Measurements from ENCODE around the gene CSH2. TPM values are rescaled to one million over a fixed set of nuclear protein-coding genes. Genes with fewer than 3 reads are reported as not detected.
"Not testable (repeated sequence)": the region's sequence is repeated elsewhere in the genome, so short reads cannot be mapped to it uniquely, and the experiment has no call there.

The CSH2 gene
- polyA plus RNA-seq, 3 donors = 0.10 TPM; not detected in 2

DNA sequence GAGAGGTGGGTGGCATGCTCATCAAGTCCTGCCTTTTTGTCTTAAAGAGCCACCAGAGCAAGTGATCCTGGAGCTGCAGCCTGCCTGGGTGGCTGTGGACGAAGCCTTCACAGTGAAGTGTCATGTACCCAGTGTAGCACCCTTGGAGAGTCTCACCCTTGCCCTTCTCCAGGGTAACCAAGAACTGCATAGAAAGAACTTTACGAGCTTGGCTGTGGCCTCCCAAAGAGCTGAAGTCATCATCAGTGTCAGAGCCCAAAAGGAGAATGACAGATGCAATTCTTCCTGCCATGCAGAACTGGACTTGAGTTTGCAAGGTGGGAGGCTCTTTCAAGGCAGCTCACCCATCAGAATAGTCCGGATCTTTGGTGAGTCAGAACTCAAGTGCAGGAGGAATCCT lies 14.2 kb downstream of the CSH2 start:
- no peak for DNase-seq

DNA sequence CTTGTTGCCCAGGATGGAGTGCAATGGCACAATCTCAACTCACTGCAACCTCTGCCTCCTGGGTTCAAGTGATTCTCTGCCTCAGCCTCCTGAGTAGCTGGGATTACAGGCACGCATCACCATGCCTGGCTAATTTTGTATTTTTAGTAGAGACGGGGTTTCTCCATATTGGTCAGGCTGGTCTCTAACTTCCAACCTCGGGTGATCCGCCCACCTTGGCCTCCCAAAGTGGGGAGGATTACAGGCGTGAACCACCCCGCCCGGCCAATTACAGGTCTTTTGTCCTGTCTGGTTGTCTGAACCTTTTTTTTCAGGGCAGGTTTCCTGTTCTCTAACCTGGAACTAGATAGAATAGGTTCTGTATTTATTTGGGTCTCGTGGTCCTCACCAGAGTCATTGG lies 17.1 kb downstream of the CSH2 start:
- DNase-seq = not testable (repeated sequence)

DNA sequence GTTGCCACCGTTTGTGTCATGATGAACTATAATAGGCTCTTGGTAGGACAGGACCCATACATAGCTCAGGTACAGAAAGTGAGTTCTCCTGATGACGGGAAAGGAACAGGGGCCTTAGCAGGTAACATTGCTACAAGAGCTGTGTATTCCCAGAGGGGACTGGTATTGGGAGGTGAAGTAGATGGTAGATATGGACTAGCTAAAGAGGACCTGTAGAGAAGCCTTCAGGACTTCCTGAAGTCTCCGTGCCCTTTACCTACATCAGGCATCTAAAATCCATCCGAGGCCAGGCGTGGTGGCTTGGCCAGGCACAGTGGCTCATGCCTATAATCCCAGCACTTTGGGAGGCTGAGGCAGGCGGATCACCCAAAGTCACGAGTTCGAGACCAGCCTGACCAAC lies 18.3 kb downstream of the CSH2 start:
- DNase-seq = no peak

- no peak for DNase-seq
Measured at GRCh38 chr17:63854709-63855108, 18.8 kb downstream of the CSH2 start.

GRCh38 chr17:63853260-63853659 lies 20.2 kb downstream of the CSH2 start:
- DNase-seq = no peak

DNA sequence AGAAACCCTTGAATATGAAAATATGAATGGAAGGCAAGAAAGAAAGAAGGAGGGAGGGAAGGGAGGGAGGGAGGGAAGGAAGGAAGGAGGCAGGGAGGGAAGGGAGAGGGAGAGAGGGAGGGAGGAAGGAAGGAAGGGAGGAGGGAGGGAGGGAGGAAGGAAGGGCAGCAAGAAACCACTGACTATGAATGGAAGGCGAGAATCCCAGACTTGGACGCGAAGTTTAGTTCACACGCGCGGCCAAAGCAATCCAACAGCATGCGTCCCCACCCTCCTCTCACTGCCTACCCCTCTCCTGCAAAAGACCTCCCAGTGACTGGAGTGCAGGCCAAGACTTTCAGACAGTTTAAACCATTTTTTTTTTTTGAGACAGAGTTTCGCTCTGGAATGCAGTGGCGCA lies 23.1 kb downstream of the CSH2 start:
- no peak for DNase-seq

DNA sequence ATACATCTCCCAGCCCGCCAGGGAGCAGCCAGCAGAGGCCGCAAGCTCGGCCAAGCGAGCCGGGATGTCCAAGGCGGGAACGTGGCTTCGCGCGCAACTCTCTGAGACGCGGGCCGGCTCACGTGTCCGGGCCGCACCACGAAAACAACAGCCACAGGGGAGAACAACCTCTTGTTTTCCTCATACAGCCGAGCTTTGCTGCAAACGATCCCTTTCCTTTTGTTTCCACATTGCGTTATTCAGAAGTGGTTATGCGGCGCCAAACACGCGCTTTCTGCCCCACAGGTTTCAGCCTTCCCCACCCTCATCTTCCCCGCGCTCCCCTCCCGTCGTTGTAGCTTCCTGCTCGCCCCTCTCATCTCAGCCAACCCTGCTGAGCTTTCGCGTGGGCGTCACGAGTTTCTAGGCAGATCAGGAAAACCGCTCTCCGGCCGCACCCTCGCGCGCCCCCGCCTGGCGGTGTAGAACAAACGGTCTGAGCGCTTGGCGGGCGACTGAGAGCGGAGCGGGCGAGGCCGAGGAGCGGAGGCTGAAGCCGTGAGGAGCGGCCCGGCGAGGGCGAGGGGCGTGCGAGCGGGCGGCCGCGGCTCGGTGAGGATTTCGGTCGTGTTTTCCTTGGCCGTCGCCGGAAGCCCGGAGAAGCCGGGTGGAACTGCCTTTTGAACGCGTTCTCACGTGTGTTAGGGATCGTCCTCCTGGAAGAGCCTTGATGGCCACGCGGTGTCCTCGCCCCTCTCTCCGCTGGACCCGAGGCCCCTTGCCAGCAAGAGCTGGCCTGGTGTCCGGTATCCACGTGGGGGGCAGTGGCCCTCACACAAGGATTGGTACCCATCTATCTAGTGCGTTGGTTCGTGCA lies 24.4 kb downstream of the CSH2 start:
- peak; percentile 87 for DNase-seq

- no peak for DNase-seq
Measured at GRCh38 chr17:63847525-63848249, 25.8 kb downstream of the CSH2 start.

- DNase-seq = no peak
Measured at GRCh38 chr17:63845509-63845908, 28.0 kb downstream of the CSH2 start.

DNA sequence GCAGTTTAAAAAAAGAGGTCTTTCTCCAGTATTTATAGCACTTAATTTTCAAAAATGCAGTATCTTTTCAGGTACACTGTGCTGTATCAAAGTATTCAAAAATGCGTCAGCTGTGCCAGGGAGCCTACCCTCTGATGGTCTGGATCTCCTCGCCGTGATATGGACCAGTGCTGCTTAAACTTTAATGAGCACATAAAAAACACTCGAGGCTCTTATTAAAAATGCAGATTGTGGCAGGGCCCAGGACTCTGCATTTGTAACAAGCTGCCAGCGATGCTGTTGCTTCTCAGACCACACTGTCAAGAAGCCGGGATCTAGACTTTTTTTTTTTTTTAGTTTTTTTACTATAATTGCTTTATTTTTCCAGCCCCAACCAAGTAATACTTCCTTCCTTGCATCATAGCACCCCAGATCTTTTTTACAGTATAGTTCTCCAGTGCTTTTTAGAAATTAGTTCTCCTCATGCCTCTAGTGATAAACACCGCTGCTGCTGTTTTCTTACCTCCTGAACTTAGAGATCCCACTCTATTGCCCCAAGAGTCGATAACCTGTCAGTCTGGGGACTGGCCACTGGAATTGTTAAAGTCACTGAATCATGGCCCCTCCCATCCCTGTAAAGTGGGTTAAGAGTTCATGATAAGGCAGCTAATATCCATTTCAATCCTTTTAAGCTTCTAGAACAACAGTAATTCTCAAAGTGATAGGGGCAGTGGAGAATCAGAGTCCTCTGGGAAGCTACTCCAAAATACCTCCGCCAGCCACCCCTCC lies 29.4 kb downstream of the CSH2 start:
- no peak for DNase-seq

- peak; percentile 44 for DNase-seq
Measured at GRCh38 chr17:63843387-63843888, 30.0 kb downstream of the CSH2 start.

- DNase-seq = peak; percentile 99
Measured at GRCh38 chr17:63842540-63843386, 30.7 kb downstream of the CSH2 start, which contains the start of gene SMARCD2. SMARCD2 (minus strand) TSS chr17:63842685; CDS start chr17:63842674, 11 bp downstream.

GRCh38 chr17:63842173-63842539 lies 31.3 kb downstream of the CSH2 start:
- peak; percentile 36 for DNase-seq

DNA sequence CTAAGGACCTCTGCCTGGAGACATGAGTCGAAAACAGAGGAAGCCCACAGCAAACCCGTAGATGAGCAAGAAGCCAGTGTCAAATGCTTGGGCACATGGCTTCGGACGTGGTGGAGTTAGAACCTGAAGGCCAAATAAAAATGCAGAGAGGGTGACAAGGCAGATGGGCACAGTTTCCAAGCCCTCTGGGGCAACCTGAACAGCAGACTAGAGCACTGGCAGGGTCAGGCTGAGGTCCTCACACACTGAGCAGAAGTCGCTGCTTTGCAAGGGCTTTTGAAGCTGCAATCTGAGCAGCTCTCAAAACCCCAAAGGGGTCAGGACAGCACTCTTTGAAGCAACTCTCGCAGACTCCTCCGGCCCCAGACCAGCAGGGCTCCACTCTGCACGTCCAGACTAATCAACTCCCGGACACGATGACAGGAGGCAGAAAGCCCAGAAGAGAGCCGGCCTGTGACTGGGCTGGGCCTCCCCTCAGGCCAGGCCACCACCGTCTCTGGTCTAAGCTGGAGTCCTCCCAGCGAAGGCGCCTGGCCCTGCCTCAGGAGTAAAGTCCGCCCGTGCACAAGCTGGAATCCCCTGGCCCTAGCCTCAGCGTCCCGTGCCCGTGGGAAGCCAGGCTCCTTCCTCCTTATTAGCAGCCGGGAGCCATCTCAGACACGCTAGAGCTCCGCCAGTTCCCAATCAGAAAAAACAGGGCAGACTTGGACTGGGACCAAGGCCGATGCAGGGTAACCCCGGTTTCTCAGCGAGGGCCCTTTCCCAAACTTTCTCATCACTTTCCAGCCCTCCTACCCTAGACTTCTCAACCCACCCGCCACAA lies 31.9 kb downstream of the CSH2 start:
- peak; percentile 30 for DNase-seq

- no peak for DNase-seq
Measured at GRCh38 chr17:63840591-63841349, 32.7 kb downstream of the CSH2 start.

GRCh38 chr17:63838631-63839171 lies 34.8 kb downstream of the CSH2 start:
- peak; percentile 41 for DNase-seq

- no peak for DNase-seq
Measured at GRCh38 chr17:63837962-63838600, 35.4 kb downstream of the CSH2 start.

GRCh38 chr17:63837480-63837879 lies 36.0 kb downstream of the CSH2 start:
- DNase-seq = no peak

DNA sequence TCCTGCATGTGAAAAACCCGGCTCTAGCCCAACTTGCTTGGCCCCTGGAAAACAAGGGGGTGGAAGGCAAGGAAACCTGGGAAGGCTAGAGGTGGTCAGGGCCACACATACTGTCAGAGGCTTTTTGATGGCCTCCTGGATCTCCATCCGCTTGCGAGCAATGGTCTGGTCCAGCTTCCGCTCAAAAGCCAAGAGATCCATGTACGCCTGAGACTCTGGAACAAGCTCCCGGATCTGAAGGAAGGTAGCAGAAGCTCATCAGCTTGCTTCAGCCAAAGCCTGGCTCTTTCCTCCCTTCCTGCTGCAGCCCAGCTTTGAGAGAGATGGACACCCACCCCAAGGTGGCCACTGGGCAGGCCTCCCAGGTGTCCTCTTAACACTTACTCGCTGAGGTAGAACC lies 36.7 kb downstream of the CSH2 start:
- DNase-seq = no peak
